Activated CD4-positive, alpha-beta T cell treated with anti-CD3 and anti-CD28 coated beads for 24 hours (primary cell): ENCODE measurements around the gene CCNA2.
A peak's percentile ranks its signal among the peaks of the same experiment; 100 is the strongest.

Experiments
- DNase-seq, 2 donors: peaks; one replicate each; pipeline ENCODE4 v3.0.0-alpha.2; 2020; ENCODE audit warnings: low read depth in 2 of 2

The CCNA2 gene

GRCh38 chr4:121801715-121802075, 22.0 kb downstream of the CCNA2 start:
- DNase-seq, result no peak

GRCh38 chr4:121800961-121801714, 22.5 kb downstream of the CCNA2 start, which contains the start of gene EXOSC9:
EXOSC9 (plus strand) TSS chr4:121801323; CDS start chr4:121801425, 102 bp downstream.
- peak; percentile 94 for DNase-seq

- no peak for DNase-seq
Measured at GRCh38 chr4:121800638-121800960, 23.1 kb downstream of the CCNA2 start.

GRCh38 chr4:121799867-121800501, 23.7 kb downstream of the CCNA2 start:
- DNase-seq, result no peak

GRCh38 chr4:121799208-121799823, 24.4 kb downstream of the CCNA2 start:
- no peak for DNase-seq

- no peak for DNase-seq
Measured at GRCh38 chr4:121796283-121796682, 27.4 kb downstream of the CCNA2 start.

GRCh38 chr4:121794505-121795188, 29.0 kb downstream of the CCNA2 start:
- DNase-seq, result no peak

- no peak for DNase-seq
Measured at GRCh38 chr4:121792966-121793365, 30.7 kb downstream of the CCNA2 start.

GRCh38 chr4:121791481-121791880, 32.2 kb downstream of the CCNA2 start:
- DNase-seq, result no peak

GRCh38 chr4:121790976-121791375, 32.7 kb downstream of the CCNA2 start:
- DNase-seq, result no peak

- DNase-seq, result no peak
Measured at GRCh38 chr4:121789960-121790829, 33.5 kb downstream of the CCNA2 start.

GRCh38 chr4:121789455-121789854, 34.2 kb downstream of the CCNA2 start:
- DNase-seq, result no peak

GRCh38 chr4:121788896-121789295, 34.8 kb downstream of the CCNA2 start:
- DNase-seq, result no peak

GRCh38 chr4:121786221-121786620, 37.5 kb downstream of the CCNA2 start:
- DNase-seq, result no peak

GRCh38 chr4:121785479-121785878, 38.2 kb downstream of the CCNA2 start:
- no peak for DNase-seq

- DNase-seq, result no peak
Measured at GRCh38 chr4:121784975-121785374, 38.7 kb downstream of the CCNA2 start.

GRCh38 chr4:121784401-121784800, 39.3 kb downstream of the CCNA2 start:
- DNase-seq, result no peak

- no peak for DNase-seq
Measured at GRCh38 chr4:121783210-121783609, 40.5 kb downstream of the CCNA2 start.

GRCh38 chr4:121778991-121779628, 44.6 kb downstream of the CCNA2 start:
- DNase-seq, result no peak

- DNase-seq, result no peak
Measured at GRCh38 chr4:121777625-121778024, 46.1 kb downstream of the CCNA2 start.
